Inflammatory macrophage treated with lipopolysaccharide for 1 hour (primary cell): Measurements from ENCODE around the gene CXXC1.
"Not testable (repeated sequence)": the region's sequence is repeated elsewhere in the genome, so short reads cannot be mapped to it uniquely, and the experiment has no call there.

Experiments
- DNase-seq, 2 donors: peaks; one replicate each; pipeline ENCODE4 v3.0.0-alpha.2; 2020 to 2022

The CXXC1 gene

GRCh38 chr18:50297621-50298442, 10.3 kb upstream of the CXXC1 start:
- peak; percentile 75 to 88 for DNase-seq

GRCh38 chr18:50293039-50293438, 5.5 kb upstream of the CXXC1 start:
- no peak for DNase-seq

GRCh38 chr18:50289108-50289443, 1.6 kb upstream of the CXXC1 start:
- peak; percentile 29 to 51 for DNase-seq

GRCh38 chr18:50288348-50289107, 1.0 kb upstream of the CXXC1 start:
- not testable (repeated sequence) for DNase-seq

- no peak for DNase-seq
Measured at GRCh38 chr18:50287028-50287440, 458 bp downstream of the CXXC1 start.

- DNase-seq = no peak
Measured at GRCh38 chr18:50286391-50287027, 983 bp downstream of the CXXC1 start.

GRCh38 chr18:50285631-50286321, 1.7 kb downstream of the CXXC1 start:
- no peak for DNase-seq

- no peak for DNase-seq
Measured at GRCh38 chr18:50285071-50285470, 2.4 kb downstream of the CXXC1 start.

GRCh38 chr18:50284255-50284885, 3.1 kb downstream of the CXXC1 start:
- peak; percentile 45 to 48 for DNase-seq

- DNase-seq = no peak
Measured at GRCh38 chr18:50283469-50284209, 3.9 kb downstream of the CXXC1 start.

GRCh38 chr18:50282521-50283335, 4.8 kb downstream of the CXXC1 start:
- DNase-seq = no peak

GRCh38 chr18:50281972-50282520, 5.4 kb downstream of the CXXC1 start:
- no peak for DNase-seq

- peak; percentile 95 to 96 for DNase-seq
Measured at GRCh38 chr18:50281295-50281971, 6.1 kb downstream of the CXXC1 start, which contains the start of gene MBD1. Gene MBD1 (minus strand): TSS chr18:50281523. CDS start chr18:50279992, 1,531 bp downstream.

- no peak for DNase-seq
Measured at GRCh38 chr18:50280707-50281294, 6.7 kb downstream of the CXXC1 start.

- DNase-seq = no peak
Measured at GRCh38 chr18:50279752-50280151, 7.7 kb downstream of the CXXC1 start.

- no peak for DNase-seq
Measured at GRCh38 chr18:50277942-50278341, 9.6 kb downstream of the CXXC1 start.

GRCh38 chr18:50276452-50276851, 11.0 kb downstream of the CXXC1 start:
- DNase-seq = no peak

- DNase-seq = no peak
Measured at GRCh38 chr18:50275503-50276036, 11.9 kb downstream of the CXXC1 start.

GRCh38 chr18:50274941-50275340, 12.6 kb downstream of the CXXC1 start:
- DNase-seq = no peak
